ENCODE results near the gene NOS3. TPM values are rescaled to one million over a fixed set of nuclear protein-coding genes. Genes with fewer than 3 reads are reported as not detected.

The NOS3 gene
- total RNA-seq, 5 donors from 2014 or later (not counting 1 experiment from before 2014, with no cell fraction given), result 4.8 to 10.1 (median 5.0) TPM

GRCh38 chr7:150944066-150945042 is 46.5 kb upstream of the NOS3 start:
- no peak overlapping the region for H3K4me3 ChIP-seq (ENCODE audit: control insufficient read depth in 1 of 2, extremely low read depth in 1 of 2, low read length in 1 of 2)

GRCh38 chr7:150945171-150945852 is 45.5 kb upstream of the NOS3 start:
- H3K4me3 Mint-ChIP-seq, result no peak overlapping the region
- Histone ChIP-seq H3K27ac (ENCODE audit: low read length) (no peak overlapping the region), H3K4me3 (ENCODE audit: control insufficient read depth in 1 of 2, extremely low read depth in 1 of 2, low read length in 1 of 2) (no peak overlapping the region), H3K36me3 (ENCODE audit: control insufficient read depth in 2 of 2, extremely low read depth in 1 of 2, insufficient read depth in 1 of 2, low read length in 1 of 2) (no peaks in the 10 kb centered on the region), H3K27me3 (replicated peaks in 1 of 2; ENCODE audit: control insufficient read depth in 2 of 2, extremely low read depth in 1 of 2, insufficient read depth in 2 of 2, low read length in 1 of 2) (peaks cover 0 to 37% of the 10 kb centered on the region in 2 experiments), H3K9me3 (no peaks in the 10 kb centered on the region), H3K4me1 (ENCODE audit: control insufficient read depth in 1 of 2, extremely low read depth in 1 of 2, insufficient read depth in 2 of 2, low read length in 2 of 2) (peaks cover 0 to 23% of the 10 kb centered on the region in 2 experiments)
- peaks cover 0 to 8% of the 10 kb centered on the region in 2 donors for H3K27me3 Mint-ChIP-seq
- WGBS (ENCODE audit: insufficient coverage), result 66% methylated on average over 15 of the region's 19 CpGs
- ChIA-PET CTCF (no interaction called here), POLR2A (interaction anchor here in 1 of 2 donors (0.5 kb wide), 1 partner anchor 54 kb away, joined by 4 read pairs; no protein-coding TSS in a partner anchor)
- H3K36me3 Mint-ChIP-seq, result no peaks in the 10 kb centered on the region
- no peaks in the 10 kb centered on the region for H3K9me3 Mint-ChIP-seq
- DNase-seq, result no peak
- ATAC-seq (replicated peaks in 1 of 4), result no peak
- H3K4me1 Mint-ChIP-seq, result peaks cover 25 to 27% (median 26%) of the 10 kb centered on the region in 3 donors
- no peak overlapping the region for H3K27ac Mint-ChIP-seq

More at GRCh38 chr7:150944066-150945042, 46.5 kb upstream of the NOS3 start:
- H3K4me1 Mint-ChIP-seq, result peaks cover 27 to 30% (median 28%) of the 10 kb centered on the region in 3 donors
- Histone ChIP-seq H3K27me3 (replicated peaks in 1 of 2; ENCODE audit: control insufficient read depth in 2 of 2, extremely low read depth in 1 of 2, insufficient read depth in 2 of 2, low read length in 1 of 2) (peaks cover 0 to 33% of the 10 kb centered on the region in 2 experiments), H3K27ac (ENCODE audit: low read length) (no peak overlapping the region), H3K9me3 (no peaks in the 10 kb centered on the region), H3K4me1 (ENCODE audit: control insufficient read depth in 1 of 2, extremely low read depth in 1 of 2, insufficient read depth in 2 of 2, low read length in 2 of 2) (peaks cover 0 to 25% of the 10 kb centered on the region in 2 experiments), H3K36me3 (ENCODE audit: control insufficient read depth in 2 of 2, extremely low read depth in 1 of 2, insufficient read depth in 1 of 2, low read length in 1 of 2) (no peaks in the 10 kb centered on the region)
- ATAC-seq (replicated peaks in 1 of 4) (no peak), DNase-seq (peak in 1 of 35 experiments; percentile 7)
- no peaks in the 10 kb centered on the region for H3K9me3 Mint-ChIP-seq
- H3K4me3 Mint-ChIP-seq, result no peak overlapping the region
- no peaks in the 10 kb centered on the region for H3K36me3 Mint-ChIP-seq
- H3K27me3 Mint-ChIP-seq, result peaks cover 0 to 8% of the 10 kb centered on the region in 2 donors
- ChIA-PET CTCF (no interaction called here), POLR2A (no interaction called here)
- 85% methylated on average over 6 of the region's 6 CpGs for WGBS (ENCODE audit: insufficient coverage)
- H3K27ac Mint-ChIP-seq, result no peak overlapping the region

DNA sequence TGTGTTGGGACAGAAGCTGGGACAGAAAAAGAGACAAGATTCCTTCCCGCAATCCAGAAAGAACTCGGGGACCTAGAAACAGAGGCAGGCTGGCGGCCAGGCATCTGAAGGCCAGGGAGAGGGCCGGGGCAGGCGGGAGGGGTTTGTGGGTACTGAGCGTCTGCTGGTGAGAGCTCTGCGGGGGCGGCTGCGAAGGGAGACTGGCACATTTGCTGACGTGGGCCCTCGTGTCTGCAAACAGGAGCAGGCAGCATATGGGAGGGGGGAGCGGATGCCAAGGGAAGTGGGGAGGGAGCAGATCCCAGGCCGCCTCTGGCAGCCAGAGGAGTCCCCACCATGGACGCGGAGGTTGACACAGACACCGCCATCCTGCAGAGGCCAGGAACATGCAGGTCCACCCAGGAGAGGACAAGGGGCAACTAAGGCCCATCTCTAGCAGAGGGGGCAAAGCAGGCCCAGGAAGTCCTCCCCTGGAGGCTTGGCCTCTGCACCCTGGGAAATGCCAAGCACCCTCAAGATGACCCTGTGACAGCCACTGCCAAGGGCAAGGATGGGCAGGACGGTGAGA is 44.9 kb upstream of the NOS3 start:
- H3K4me1 ChIP-seq (ENCODE audit: control insufficient read depth in 1 of 2, extremely low read depth in 1 of 2, insufficient read depth in 2 of 2, low read length in 2 of 2), result peaks cover 0 to 23% of the 10 kb centered on the region in 2 experiments
- no peak overlapping the region for H3K27ac ChIP-seq (ENCODE audit: low read length)
- H3K9me3 ChIP-seq, result no peaks in the 10 kb centered on the region
- Mint-ChIP-seq H3K27me3 (peaks cover 0 to 8% of the 10 kb centered on the region in 2 donors), H3K9me3 (no peaks in the 10 kb centered on the region), H3K4me3 (no peak overlapping the region), H3K27ac (no peak overlapping the region), H3K4me1 (peaks cover 25 to 26% (median 25%) of the 10 kb centered on the region in 3 donors), H3K36me3 (no peaks in the 10 kb centered on the region)
- ATAC-seq (replicated peaks in 1 of 4) (no peak), DNase-seq (no peak)
- ChIA-PET POLR2A (no interaction called here), CTCF (no interaction called here)
- no peak overlapping the region for H3K4me3 ChIP-seq (ENCODE audit: control insufficient read depth in 1 of 2, extremely low read depth in 1 of 2, low read length in 1 of 2)
- H3K36me3 ChIP-seq (ENCODE audit: control insufficient read depth in 2 of 2, extremely low read depth in 1 of 2, insufficient read depth in 1 of 2, low read length in 1 of 2), result no peaks in the 10 kb centered on the region
- H3K27me3 ChIP-seq (replicated peaks in 1 of 2; ENCODE audit: control insufficient read depth in 2 of 2, extremely low read depth in 1 of 2, insufficient read depth in 2 of 2, low read length in 1 of 2), result peaks cover 0 to 37% of the 10 kb centered on the region in 2 experiments
- WGBS (ENCODE audit: insufficient coverage), result 77% methylated on average over 17 of the region's 17 CpGs

- Mint-ChIP-seq H3K36me3 (no peaks in the 10 kb centered on the region), H3K27me3 (peaks cover 0 to 8% of the 10 kb centered on the region in 2 donors), H3K9me3 (no peaks in the 10 kb centered on the region), H3K27ac (no peak overlapping the region), H3K4me3 (no peak overlapping the region), H3K4me1 (peaks cover 19 to 20% (median 20%) of the 10 kb centered on the region in 3 donors)
- WGBS (ENCODE audit: insufficient coverage), result 86% methylated on average over 22 of the region's 27 CpGs
- H3K36me3 ChIP-seq (ENCODE audit: control insufficient read depth in 2 of 2, extremely low read depth in 1 of 2, insufficient read depth in 1 of 2, low read length in 1 of 2), result no peaks in the 10 kb centered on the region
- ATAC-seq (replicated peaks in 1 of 4) (no peak), DNase-seq (no peak)
- H3K27me3 ChIP-seq (replicated peaks in 1 of 2; ENCODE audit: control insufficient read depth in 2 of 2, extremely low read depth in 1 of 2, insufficient read depth in 2 of 2, low read length in 1 of 2), result peaks cover 0 to 32% of the 10 kb centered on the region in 2 experiments
- peaks cover 0 to 18% of the 10 kb centered on the region in 2 experiments for H3K4me1 ChIP-seq (ENCODE audit: control insufficient read depth in 1 of 2, extremely low read depth in 1 of 2, insufficient read depth in 2 of 2, low read length in 2 of 2)
- H3K4me3 ChIP-seq (ENCODE audit: control insufficient read depth in 1 of 2, extremely low read depth in 1 of 2, low read length in 1 of 2), result no peak overlapping the region
- no peak overlapping the region for H3K27ac ChIP-seq (ENCODE audit: low read length)
- ChIA-PET POLR2A (no interaction called here), CTCF (no interaction called here)
- H3K9me3 ChIP-seq, result no peaks in the 10 kb centered on the region
Measured at GRCh38 chr7:150946421-150947240, 44.2 kb upstream of the NOS3 start.

GRCh38 chr7:150947241-150947745 is 43.5 kb upstream of the NOS3 start:
- H3K27me3 ChIP-seq (replicated peaks in 1 of 2; ENCODE audit: control insufficient read depth in 2 of 2, extremely low read depth in 1 of 2, insufficient read depth in 2 of 2, low read length in 1 of 2), result peaks cover 0 to 32% of the 10 kb centered on the region in 2 experiments
- H3K27ac Mint-ChIP-seq, result no peak overlapping the region
- H3K4me1 Mint-ChIP-seq, result peaks cover 12 to 14% (median 13%) of the 10 kb centered on the region in 3 donors
- peaks cover 0 to 8% of the 10 kb centered on the region in 2 donors for H3K27me3 Mint-ChIP-seq
- no peaks in the 10 kb centered on the region for H3K36me3 ChIP-seq (ENCODE audit: control insufficient read depth in 2 of 2, extremely low read depth in 1 of 2, insufficient read depth in 1 of 2, low read length in 1 of 2)
- no peaks in the 10 kb centered on the region for H3K9me3 Mint-ChIP-seq
- H3K4me1 ChIP-seq (ENCODE audit: control insufficient read depth in 1 of 2, extremely low read depth in 1 of 2, insufficient read depth in 2 of 2, low read length in 2 of 2), result peaks cover 0 to 11% of the 10 kb centered on the region in 2 experiments
- DNase-seq, result no peak
- no peaks in the 10 kb centered on the region for H3K9me3 ChIP-seq
- no peak overlapping the region for H3K4me3 ChIP-seq (ENCODE audit: control insufficient read depth in 1 of 2, extremely low read depth in 1 of 2, low read length in 1 of 2)
- ChIA-PET CTCF (no interaction called here), POLR2A (no interaction called here)
- H3K4me3 Mint-ChIP-seq, result no peak overlapping the region
- ATAC-seq (replicated peaks in 1 of 4), result no peak
- no peaks in the 10 kb centered on the region for H3K36me3 Mint-ChIP-seq
- no peak overlapping the region for H3K27ac ChIP-seq (ENCODE audit: low read length)
- 39% methylated on average over 21 of the region's 31 CpGs for WGBS (ENCODE audit: insufficient coverage)

Measured in T-cell (primary cell).